Measurements from ENCODE around the gene ZNF394.

Gene ZNF394

DNA sequence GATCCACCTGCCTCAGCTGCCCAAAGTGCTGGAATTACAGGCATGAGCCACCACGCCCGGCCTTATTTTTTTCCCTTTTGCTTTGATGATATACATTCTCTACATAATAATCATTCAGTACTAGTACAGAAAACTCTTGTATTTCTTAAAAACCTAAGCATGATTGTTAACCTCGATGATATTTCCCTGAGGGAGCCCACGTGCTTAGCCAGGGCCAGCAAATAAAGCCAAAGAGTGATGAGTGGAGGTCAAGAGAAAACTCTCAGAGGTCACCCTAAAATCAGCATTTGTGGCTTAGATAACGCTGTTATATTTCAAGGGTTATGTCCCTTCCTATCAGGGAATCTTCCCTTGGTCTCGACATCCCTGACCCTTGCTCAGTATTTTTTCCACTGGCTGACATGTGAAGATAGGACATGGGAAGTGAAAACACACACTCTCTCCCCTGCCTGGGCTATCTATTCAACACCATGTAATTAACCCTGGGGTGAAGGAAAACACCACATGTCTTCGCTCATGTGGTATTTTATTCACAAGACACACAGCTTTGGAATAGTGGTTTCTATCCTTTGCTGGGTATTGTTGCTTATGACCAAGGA lies 39.2 kb upstream of the ZNF394 start:
- TF ChIP-seq REST (IDR thresholded peaks at IDR 0.05; ENCODE audit: insufficient replicate concordance, low read depth) (no peak), SPI1 (IDR thresholded peaks at IDR 0.05; ENCODE audit: borderline replicate concordance, low read depth) (no peak), GABPA (IDR thresholded peaks at IDR 0.05; ENCODE audit: low read depth) (no peak), POLR2AphosphoS5 (IDR thresholded peaks at IDR 0.05; ENCODE audit: low read depth) (no peak)
- TF ChIP-seq, protein P1, sequence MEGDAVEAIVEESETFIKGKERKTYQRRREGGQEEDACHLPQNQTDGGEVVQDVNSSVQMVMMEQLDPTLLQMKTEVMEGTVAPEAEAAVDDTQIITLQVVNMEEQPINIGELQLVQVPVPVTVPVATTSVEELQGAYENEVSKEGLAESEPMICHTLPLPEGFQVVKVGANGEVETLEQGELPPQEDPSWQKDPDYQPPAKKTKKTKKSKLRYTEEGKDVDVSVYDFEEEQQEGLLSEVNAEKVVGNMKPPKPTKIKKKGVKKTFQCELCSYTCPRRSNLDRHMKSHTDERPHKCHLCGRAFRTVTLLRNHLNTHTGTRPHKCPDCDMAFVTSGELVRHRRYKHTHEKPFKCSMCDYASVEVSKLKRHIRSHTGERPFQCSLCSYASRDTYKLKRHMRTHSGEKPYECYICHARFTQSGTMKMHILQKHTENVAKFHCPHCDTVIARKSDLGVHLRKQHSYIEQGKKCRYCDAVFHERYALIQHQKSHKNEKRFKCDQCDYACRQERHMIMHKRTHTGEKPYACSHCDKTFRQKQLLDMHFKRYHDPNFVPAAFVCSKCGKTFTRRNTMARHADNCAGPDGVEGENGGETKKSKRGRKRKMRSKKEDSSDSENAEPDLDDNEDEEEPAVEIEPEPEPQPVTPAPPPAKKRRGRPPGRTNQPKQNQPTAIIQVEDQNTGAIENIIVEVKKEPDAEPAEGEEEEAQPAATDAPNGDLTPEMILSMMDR (IDR thresholded peaks at IDR 0.05; ENCODE audit: insufficient read depth, low read length), result no peak
- no peak overlapping the region for H3K4me3 ChIP-seq (replicated peaks; ENCODE audit: insufficient read depth, low read length)

GRCh38 chr7:99535667-99536066 lies 35.6 kb upstream of the ZNF394 start:
- Histone ChIP-seq H3K27me3 (ENCODE audit: insufficient read depth, poor library complexity, severe bottlenecking) (no peaks in the 10 kb centered on the region), H3K4me3 (replicated peaks; ENCODE audit: insufficient read depth, low read length) (no peak overlapping the region), H3K27ac (replicated peaks) (no peak overlapping the region)
- TF ChIP-seq GABPA (IDR thresholded peaks at IDR 0.05; ENCODE audit: low read depth), result no peak
- no peak for TF ChIP-seq POLR2AphosphoS5 (IDR thresholded peaks at IDR 0.05; ENCODE audit: low read depth)
- TF ChIP-seq REST (IDR thresholded peaks at IDR 0.05; ENCODE audit: insufficient replicate concordance, low read depth), result no peak
- no peak for TF ChIP-seq SPI1 (IDR thresholded peaks at IDR 0.05; ENCODE audit: borderline replicate concordance, low read depth)
- TF ChIP-seq, protein P1 (IDR thresholded peaks at IDR 0.05; ENCODE audit: insufficient read depth, low read length), result no peak
- DNase-seq (ENCODE audit: low read depth in 1 of 2, low spot score in 1 of 2), result no peak

More for the DNA sequence above, 39.2 kb upstream of the ZNF394 start:
- Histone ChIP-seq H3K27me3 (ENCODE audit: insufficient read depth, poor library complexity, severe bottlenecking) (no peaks in the 10 kb centered on the region), H3K27ac (replicated peaks) (no peak overlapping the region)
- no peak for DNase-seq (ENCODE audit: low read depth in 1 of 2, low spot score in 1 of 2)

GRCh38 chr7:99531354-99531765 lies 31.3 kb upstream of the ZNF394 start:
- no peaks in the 10 kb centered on the region for H3K27me3 ChIP-seq (ENCODE audit: insufficient read depth, poor library complexity, severe bottlenecking)
- H3K4me3 ChIP-seq (replicated peaks; ENCODE audit: insufficient read depth, low read length), result no peak overlapping the region
- no peak for DNase-seq (ENCODE audit: low read depth in 1 of 2, low spot score in 1 of 2)
- TF ChIP-seq GABPA (IDR thresholded peaks at IDR 0.05; ENCODE audit: low read depth), result no peak
- no peak for TF ChIP-seq POLR2AphosphoS5 (IDR thresholded peaks at IDR 0.05; ENCODE audit: low read depth)
- TF ChIP-seq, protein P1 (IDR thresholded peaks at IDR 0.05; ENCODE audit: insufficient read depth, low read length), result no peak
- TF ChIP-seq REST (IDR thresholded peaks at IDR 0.05; ENCODE audit: insufficient replicate concordance, low read depth), result no peak
- no peak for TF ChIP-seq SPI1 (IDR thresholded peaks at IDR 0.05; ENCODE audit: borderline replicate concordance, low read depth)
- no peak overlapping the region for H3K27ac ChIP-seq (replicated peaks)

Measured in HL-60 (cell line).